Measurements from ENCODE around the gene EFNA2. TPM values are rescaled to one million over a fixed set of nuclear protein-coding genes. Genes with fewer than 3 reads are reported as not detected.
A peak's percentile ranks its signal among the peaks of the same experiment; 100 is the strongest.

Gene EFNA2
- total and polyA plus RNA-seq, 2 experiments from 2014 or later, result 2.7 to 10.3 TPM

- Histone ChIP-seq H2AFZ (no peak overlapping the region), H3K9me2 (ENCODE audit: insufficient read depth) (no peaks in the 10 kb centered on the region), H4K20me1 (replicated peaks; ENCODE audit: insufficient read depth) (peaks cover 3% of the 10 kb centered on the region; the same call in 1 of the 2 replicates), H3F3A (replicated peaks; ENCODE audit: low read depth) (peaks cover 37% of the 10 kb centered on the region), H3K4me2 (peak overlapping the region; percentile 89), H3K27me3 (ENCODE audit: insufficient read depth) (no peaks in the 10 kb centered on the region), H3K79me2 (replicated peaks; ENCODE audit: insufficient read depth) (peaks cover 7% of the 10 kb centered on the region), H3K4me3 (peak overlapping the region; percentile 95), H3K36me3 (ENCODE audit: insufficient read depth) (no peaks in the 10 kb centered on the region), H3K27ac (ENCODE audit: low read depth) (no peak overlapping the region), H3K4me1 (ENCODE audit: insufficient read depth) (peaks cover 15% of the 10 kb centered on the region; the same call in 1 of the 2 replicates)
- Mint-ChIP-seq H3K9me3 (no peaks in the 10 kb centered on the region; the same call in 2 of the 3 replicates), H3K27ac (no peak overlapping the region), H3K4me1 (peaks cover 20% of the 10 kb centered on the region), H3K27me3 (ENCODE audit: insufficient read depth, low read depth, poor library complexity) (peaks cover 11% of the 10 kb centered on the region), H3K36me3 (ENCODE audit: low read depth) (no peaks in the 10 kb centered on the region; the same call in 2 of the 3 replicates), H3K4me3 (peak overlapping the region; percentile 86)
- TF ChIP-seq CREB1 (CRISPR knock-in tag; IDR thresholded peaks at IDR 0.05; ENCODE audit: low read depth) (peak; percentile 99), ETS1 (IDR thresholded peaks at IDR 0.05) (no peak), STAT1 (IDR thresholded peaks at IDR 0.05; ENCODE audit: unreplicated experiment) (no peak), ZNF462 (CRISPR knock-in tag; IDR thresholded peaks at IDR 0.05) (no peak), EZH2phosphoT487 (IDR thresholded peaks at IDR 0.05; ENCODE audit: unreplicated experiment) (no peak), NANOG (IDR thresholded peaks at IDR 0.05; ENCODE audit: borderline replicate concordance) (no peak), POLR2AphosphoS5 (IDR thresholded peaks at IDR 0.05; ENCODE audit: low read depth) (0 out of 2 replicates have a peak, but pooled peaks have one; percentile 42), EZH2 (IDR thresholded peaks at IDR 0.05; ENCODE audit: low read depth, unreplicated experiment) (no peak), JUNB (IDR thresholded peaks at IDR 0.05; ENCODE audit: unreplicated experiment) (no peak), ZNF331 (CRISPR knock-in tag; IDR thresholded peaks at IDR 0.05; ENCODE audit: low read depth) (no peak), CTCF (conservative IDR thresholded peaks at IDR 0.05; ENCODE audit: low read depth in 2 of 2) (peak; percentile 36 to 78), ZNF114 (CRISPR knock-in tag; IDR thresholded peaks at IDR 0.05) (no peak), REST (IDR thresholded peaks at IDR 0.05; ENCODE audit: unreplicated experiment) (no peak)
- DNase-seq (ENCODE audit: low spot score), result peak; percentile 94
- ATAC-seq, result peak; percentile 16
Observed at GRCh38 chr19:1239796-1240737, 45.6 kb upstream of the EFNA2 start.

Measured in GM23338 (cell line).